ENCODE measurements around the gene ACADL.

Gene ACADL

GRCh38 chr2:210170446-210171303 is 54.6 kb downstream of the ACADL start:
- peak; percentile 96 for DNase-seq (ENCODE audit: low read depth)

DNA sequence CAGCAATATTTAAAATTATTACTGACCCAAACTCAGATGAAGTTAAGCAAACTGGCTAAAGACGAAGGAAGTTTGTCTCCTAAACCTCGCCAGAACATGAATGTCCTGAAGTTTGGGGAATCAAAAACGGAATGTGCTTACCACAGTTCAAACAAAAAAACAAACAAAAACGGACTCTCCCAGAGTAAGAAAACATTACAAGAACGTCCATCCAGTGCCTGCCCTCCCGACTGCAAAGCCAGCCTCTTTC is 55.1 kb downstream of the ACADL start:
- DNase-seq (ENCODE audit: low read depth), result no peak

DNA sequence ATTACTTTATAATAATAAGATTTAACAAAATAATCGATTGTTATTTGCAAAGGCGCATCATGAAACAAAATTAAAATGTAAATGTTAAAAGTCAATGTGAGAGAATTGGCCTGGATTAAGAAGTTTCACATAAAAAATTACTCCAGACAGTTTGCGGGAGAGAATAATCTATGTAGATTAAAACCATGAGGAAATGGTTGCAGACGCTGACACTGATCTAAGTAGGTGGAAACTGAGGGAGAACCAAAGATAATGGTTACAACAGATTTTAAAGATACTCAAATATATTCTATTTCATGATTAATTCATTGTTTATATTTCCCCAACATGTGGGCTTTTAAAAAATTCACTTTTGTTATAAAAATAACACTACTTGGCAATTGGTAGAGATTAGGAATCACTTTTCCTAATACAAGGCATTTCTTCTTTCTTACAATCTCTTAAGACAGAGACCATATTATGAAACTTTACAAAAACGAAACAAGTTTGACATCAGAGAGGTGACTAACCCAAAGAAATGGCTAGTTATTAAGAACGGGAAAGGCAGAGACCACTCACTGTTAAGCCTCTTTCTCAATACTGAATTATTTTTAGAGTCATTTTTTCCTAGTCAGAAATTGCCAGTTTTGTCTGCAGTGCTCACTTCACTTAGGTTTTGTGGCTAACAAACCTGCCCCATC is 55.6 kb downstream of the ACADL start:
- no peak for DNase-seq (ENCODE audit: low read depth)

GRCh38 chr2:210167227-210167626 is 58.0 kb downstream of the ACADL start:
- DNase-seq (ENCODE audit: low read depth), result no peak

GRCh38 chr2:210162466-210163124 is 62.7 kb downstream of the ACADL start:
- DNase-seq (ENCODE audit: low read depth), result no peak

DNA sequence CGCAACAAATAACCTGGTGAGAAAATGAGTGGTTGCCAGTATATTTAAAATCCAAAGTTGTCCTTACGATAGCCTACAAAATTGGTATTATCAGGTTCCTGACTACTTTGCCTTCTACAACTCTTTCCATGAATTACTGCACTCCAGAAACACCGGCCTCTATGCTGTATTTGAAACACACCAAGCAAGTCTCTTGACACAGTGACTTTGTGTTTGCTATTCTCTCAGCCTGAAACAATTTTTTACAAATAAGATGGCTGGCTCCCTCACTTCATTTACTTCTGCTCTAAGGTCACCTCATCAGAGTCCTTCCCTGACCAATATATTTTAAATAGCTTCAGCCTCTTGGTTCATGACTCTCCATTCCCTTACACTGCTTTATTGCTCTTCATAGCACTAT is 66.2 kb downstream of the ACADL start:
- no peak for DNase-seq (ENCODE audit: low read depth)

GRCh38 chr2:210158236-210158635 is 67.0 kb downstream of the ACADL start:
- DNase-seq (ENCODE audit: low read depth), result no peak

DNA sequence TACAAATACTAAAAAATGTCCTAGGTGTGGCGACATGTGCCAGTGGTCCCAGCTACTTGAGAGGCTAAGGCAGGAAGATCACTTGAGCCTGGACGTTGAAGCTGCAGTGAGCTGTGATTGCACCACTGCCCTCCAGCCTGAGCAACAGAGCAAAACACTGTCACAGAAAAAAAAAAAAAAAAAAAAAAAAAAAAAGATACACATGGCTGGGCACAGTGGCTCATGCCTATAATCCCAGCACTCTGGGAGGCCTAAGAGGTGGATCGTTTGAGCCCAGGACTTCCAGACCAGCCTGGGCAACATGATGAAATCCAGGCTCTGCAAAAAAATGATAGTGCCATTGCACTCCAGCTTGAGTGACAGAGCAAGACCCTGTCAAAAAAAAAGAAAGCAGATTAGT is 67.7 kb downstream of the ACADL start:
- no peak for DNase-seq (ENCODE audit: low read depth)

GRCh38 chr2:210147614-210148013 is 77.6 kb downstream of the ACADL start:
- DNase-seq (ENCODE audit: low read depth), result no peak

Data from activated T-cell treated with anti-CD3 and anti-CD28 coated beads for 48 hours (primary cell).